Hepatic stellate cell (primary cell): ENCODE results near the gene MCM10.

ENCODE experiments used
- DNase-seq: peaks from one replicate; pipeline ENCODE4 v3.0.0; 2011; ENCODE audit warnings: low spot score

MCM10 gene

GRCh38 chr10:13165177-13165576, 3.8 kb downstream of the MCM10 start:
- DNase-seq: no peak

GRCh38 chr10:13167568-13167967, 6.2 kb downstream of the MCM10 start:
- DNase-seq: no peak

- DNase-seq: no peak
Observed at GRCh38 chr10:13168781-13169180, 7.4 kb downstream of the MCM10 start.

- no peak for DNase-seq
Observed at GRCh38 chr10:13173616-13174015, 12.3 kb downstream of the MCM10 start.

GRCh38 chr10:13180788-13181187, 19.4 kb downstream of the MCM10 start:
- DNase-seq: no peak

- DNase-seq: no peak
Observed at GRCh38 chr10:13182424-13182823, 21.1 kb downstream of the MCM10 start.

GRCh38 chr10:13183625-13184024, 22.3 kb downstream of the MCM10 start:
- no peak for DNase-seq

- DNase-seq: no peak
Observed at GRCh38 chr10:13184276-13184675, 22.9 kb downstream of the MCM10 start.

- no peak for DNase-seq
Observed at GRCh38 chr10:13184730-13185514, 23.6 kb downstream of the MCM10 start.

- DNase-seq: no peak
Observed at GRCh38 chr10:13187135-13187534, 25.8 kb downstream of the MCM10 start.

- no peak for DNase-seq
Observed at GRCh38 chr10:13188593-13188992, 27.2 kb downstream of the MCM10 start.

GRCh38 chr10:13189961-13190360, 28.6 kb downstream of the MCM10 start:
- DNase-seq: no peak

- DNase-seq: no peak
Observed at GRCh38 chr10:13190816-13191215, 29.5 kb downstream of the MCM10 start.

- no peak for DNase-seq
Observed at GRCh38 chr10:13191362-13191761, 30.0 kb downstream of the MCM10 start.

GRCh38 chr10:13193637-13194036, 32.3 kb downstream of the MCM10 start:
- no peak for DNase-seq

- no peak for DNase-seq
Observed at GRCh38 chr10:13195016-13195415, 33.7 kb downstream of the MCM10 start.

- peak; percentile 33 for DNase-seq
Observed at GRCh38 chr10:13201132-13201531, 39.8 kb downstream of the MCM10 start.

GRCh38 chr10:13206091-13206490, 44.7 kb downstream of the MCM10 start:
- no peak for DNase-seq

- no peak for DNase-seq
Observed at GRCh38 chr10:13206546-13207443, 45.4 kb downstream of the MCM10 start.

- DNase-seq: no peak
Observed at GRCh38 chr10:13213163-13213562, 51.8 kb downstream of the MCM10 start.

GRCh38 chr10:13218878-13219277, 57.5 kb downstream of the MCM10 start:
- DNase-seq: no peak

GRCh38 chr10:13219685-13220670, 58.6 kb downstream of the MCM10 start:
- DNase-seq: no peak
